ENCODE results near the gene FKBP15. TPM values are rescaled to one million over a fixed set of nuclear protein-coding genes. Genes with fewer than 3 reads are reported as not detected.
"Not testable (repeated sequence)": the region's sequence is repeated elsewhere in the genome, so short reads cannot be mapped to it uniquely, and the experiment has no call there.

FKBP15 gene, protein sequence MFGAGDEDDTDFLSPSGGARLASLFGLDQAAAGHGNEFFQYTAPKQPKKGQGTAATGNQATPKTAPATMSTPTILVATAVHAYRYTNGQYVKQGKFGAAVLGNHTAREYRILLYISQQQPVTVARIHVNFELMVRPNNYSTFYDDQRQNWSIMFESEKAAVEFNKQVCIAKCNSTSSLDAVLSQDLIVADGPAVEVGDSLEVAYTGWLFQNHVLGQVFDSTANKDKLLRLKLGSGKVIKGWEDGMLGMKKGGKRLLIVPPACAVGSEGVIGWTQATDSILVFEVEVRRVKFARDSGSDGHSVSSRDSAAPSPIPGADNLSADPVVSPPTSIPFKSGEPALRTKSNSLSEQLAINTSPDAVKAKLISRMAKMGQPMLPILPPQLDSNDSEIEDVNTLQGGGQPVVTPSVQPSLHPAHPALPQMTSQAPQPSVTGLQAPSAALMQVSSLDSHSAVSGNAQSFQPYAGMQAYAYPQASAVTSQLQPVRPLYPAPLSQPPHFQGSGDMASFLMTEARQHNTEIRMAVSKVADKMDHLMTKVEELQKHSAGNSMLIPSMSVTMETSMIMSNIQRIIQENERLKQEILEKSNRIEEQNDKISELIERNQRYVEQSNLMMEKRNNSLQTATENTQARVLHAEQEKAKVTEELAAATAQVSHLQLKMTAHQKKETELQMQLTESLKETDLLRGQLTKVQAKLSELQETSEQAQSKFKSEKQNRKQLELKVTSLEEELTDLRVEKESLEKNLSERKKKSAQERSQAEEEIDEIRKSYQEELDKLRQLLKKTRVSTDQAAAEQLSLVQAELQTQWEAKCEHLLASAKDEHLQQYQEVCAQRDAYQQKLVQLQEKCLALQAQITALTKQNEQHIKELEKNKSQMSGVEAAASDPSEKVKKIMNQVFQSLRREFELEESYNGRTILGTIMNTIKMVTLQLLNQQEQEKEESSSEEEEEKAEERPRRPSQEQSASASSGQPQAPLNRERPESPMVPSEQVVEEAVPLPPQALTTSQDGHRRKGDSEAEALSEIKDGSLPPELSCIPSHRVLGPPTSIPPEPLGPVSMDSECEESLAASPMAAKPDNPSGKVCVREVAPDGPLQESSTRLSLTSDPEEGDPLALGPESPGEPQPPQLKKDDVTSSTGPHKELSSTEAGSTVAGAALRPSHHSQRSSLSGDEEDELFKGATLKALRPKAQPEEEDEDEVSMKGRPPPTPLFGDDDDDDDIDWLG
- polyA plus RNA-seq (ENCODE audit: insufficient read length in 10 of 10) = 10 to 100 TPM; 17.1 to 25.3 (median 20.2) TPM
- long read RNA-seq, donor 1 = 0 reads
- long read RNA-seq, donor 2 = 0 reads
- long read RNA-seq, donor 3 = 0 reads
- long read RNA-seq, donor 4 = 0 reads
- long read RNA-seq, donor 5, partial matches to known transcripts = 0 of 2 reads
- long read RNA-seq, donor 5, other reads (novel, unspliced or antisense) = 0 of 2 reads
- long read RNA-seq, donor 6, partial matches to known transcripts = 0 of 1 reads
- long read RNA-seq, donor 6, other reads (novel, unspliced or antisense) = 0 of 1 reads
- long read RNA-seq, donor 7 = 0 reads
- long read RNA-seq, donor 8 = 0 reads
- long read RNA-seq, donor 9 = 0 reads

DNA sequence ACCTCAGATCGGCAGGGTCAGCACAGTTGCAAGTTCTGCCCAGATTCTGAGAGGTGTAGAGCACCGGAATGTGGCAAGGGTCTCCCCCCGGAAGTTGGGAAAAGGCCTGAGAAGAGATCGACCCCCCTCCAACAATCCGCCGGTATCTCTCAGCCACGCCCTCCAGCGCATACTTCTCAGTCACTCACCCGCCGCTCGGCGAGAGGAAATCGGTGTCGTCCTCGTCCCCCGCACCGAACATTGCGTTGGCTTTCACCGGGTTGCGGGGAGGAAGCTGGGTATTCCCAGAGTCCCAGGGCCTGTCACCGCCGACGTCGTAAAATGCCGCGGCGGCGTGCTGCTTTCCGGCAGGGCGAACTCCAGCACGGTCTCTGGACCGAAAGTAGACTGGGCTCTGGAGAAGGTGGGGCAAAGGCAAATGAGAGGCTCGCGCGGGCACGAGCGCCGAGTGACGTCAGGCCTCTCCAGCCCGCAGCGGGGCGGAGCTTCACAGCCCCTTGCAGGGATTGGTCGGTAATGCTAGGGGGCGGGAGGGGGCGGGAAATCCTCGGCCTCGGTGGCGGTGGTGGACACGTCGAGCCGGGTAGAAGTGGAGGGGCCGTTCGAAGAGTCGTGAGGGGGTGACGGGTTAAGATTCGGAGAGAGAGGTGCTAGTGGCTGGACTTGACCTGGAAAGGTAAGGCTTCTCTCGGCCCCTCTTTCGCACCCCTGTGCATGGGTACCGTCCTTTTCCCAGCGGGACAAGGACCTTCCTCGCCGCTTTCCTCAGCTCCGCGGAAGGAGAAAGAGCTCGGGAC, at the start of gene FKBP15, which contains the start of gene SLC31A1:
Gene FKBP15 (minus strand): TSS at position 275 of the 797 bp plus-strand sequence. CDS start 34 bp downstream, at position 241.
Gene SLC31A1 (plus strand): TSS at position 542 of the 797 bp plus-strand sequence. CDS start 34,605 bp downstream, outside the sequence.
- peak; percentile 99 to 100 (median 100) for DNase-seq

DNA sequence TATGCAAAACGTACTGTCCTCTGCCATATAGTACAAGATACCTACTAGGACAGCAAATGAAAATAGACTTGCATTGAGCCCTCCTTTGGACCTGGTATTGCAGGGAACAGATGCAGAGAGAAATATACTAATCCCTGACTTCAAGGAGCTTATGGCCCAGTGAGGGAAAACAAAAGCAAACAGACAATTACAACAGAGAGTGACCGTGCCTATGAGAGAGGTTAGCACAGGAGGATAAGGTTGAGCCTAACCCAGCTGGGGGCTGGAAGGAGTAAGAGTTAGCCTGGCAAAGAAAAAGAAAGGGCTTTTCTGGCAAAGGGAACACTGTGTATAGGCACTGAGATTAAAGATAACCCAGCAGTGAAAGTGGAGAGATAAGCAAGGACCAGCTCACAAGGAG, 48.8 kb upstream of the FKBP15 start:
- no peak for DNase-seq

DNA sequence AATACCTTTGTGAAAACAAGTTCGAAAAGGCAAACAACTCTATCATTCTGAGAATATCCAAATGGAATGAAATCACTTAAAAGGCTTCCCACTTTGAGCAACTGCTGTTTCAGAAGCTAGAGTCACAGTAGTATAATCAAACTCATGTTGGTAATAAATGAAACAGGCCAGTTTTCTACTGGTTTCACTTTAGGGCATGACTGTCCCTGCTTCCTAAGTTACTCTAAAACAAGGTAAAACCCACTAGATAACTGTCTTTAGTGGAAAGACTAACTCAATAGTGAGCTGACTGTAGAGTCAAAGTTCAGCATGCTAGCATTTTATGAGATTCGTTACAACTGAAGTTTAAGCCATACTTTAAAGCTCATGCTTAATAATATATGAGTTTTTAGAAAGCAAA, 48.3 kb upstream of the FKBP15 start:
- no peak for DNase-seq

DNA sequence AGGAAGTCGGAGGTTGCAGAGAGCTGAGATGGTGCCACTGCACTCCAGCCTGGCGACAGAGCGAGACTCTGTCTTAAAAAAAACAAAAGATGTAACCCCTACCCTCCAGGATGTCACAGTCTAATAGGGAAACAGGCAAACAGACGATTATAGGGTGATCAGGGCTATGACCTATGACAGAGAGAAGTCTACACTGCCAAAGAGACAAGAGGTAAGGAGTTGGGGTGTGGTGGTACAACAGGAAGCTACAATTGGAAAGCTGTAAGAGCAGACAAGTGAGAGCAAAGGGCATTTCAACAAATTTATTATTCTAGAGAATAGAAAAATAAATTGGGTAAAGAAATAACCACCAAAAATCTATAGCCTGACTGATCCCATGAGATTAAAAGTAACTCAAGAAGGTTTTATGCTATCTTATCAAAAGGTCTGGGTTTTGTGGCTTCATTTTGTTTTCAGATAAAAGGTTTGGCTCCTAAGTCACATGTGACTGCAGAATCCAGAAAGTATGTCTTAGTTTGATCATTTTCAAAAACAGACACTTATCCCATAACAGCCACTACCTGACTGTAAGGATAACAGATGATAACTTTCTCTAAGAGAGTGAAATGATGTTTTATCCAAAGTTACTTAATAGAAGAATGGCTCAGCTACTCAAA, 47.0 kb upstream of the FKBP15 start:
- DNase-seq = no peak

DNA sequence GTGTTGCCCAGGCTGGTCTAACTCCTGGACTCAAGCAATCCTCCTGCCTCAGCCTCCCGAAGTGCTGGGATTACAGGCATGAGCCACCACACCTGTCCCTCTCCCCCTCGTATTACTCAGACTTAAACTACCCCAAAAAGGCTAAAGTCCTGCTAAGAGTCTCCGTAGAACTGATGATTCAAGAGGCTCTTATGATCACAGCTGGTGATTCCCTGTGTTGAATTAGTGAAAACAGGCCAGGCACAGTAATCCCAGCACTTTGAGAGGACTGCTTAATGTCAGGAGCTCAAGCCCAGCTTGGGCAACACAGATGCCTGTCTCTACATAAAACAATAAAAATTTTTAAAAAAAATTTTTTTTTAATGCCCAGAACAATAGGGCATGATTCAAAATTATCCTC, 45.1 kb upstream of the FKBP15 start:
- no peak for DNase-seq

DNA sequence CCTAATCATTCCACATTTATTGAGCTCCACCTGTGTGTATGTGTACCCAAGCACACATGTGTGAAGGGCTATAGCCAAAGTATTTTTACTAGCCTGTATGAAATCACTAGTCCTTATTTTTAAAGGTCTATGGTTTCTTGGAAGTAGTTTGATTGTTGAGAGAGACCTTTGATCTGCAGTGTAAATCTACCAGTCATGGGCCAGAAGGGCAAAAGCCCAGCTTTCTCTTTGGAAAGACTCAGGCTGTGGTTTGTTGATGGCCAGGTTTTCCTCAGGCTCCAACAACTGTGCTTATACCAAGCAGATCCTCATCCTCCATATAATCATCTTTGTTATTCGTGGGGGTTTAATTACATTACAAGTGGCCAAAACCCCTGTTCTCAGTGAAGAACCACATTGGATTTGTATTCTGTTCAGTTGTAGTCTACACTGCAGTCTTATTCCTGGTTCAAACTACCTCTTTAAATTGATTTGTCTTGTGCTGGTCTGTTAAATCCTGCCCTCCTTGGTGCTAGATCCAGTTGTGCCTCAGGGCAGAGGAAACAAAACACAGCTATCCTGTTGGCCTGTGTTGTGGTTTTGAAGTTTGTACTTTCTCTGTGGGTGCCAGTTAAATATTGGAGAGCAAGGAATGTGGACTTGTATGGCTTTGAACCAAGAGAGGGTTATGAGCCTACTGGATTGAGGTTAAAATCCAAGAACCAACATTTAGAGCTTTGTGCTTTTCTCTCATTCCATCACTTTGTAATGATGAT, 41.0 kb upstream of the FKBP15 start:
- DNase-seq = no peak

DNA sequence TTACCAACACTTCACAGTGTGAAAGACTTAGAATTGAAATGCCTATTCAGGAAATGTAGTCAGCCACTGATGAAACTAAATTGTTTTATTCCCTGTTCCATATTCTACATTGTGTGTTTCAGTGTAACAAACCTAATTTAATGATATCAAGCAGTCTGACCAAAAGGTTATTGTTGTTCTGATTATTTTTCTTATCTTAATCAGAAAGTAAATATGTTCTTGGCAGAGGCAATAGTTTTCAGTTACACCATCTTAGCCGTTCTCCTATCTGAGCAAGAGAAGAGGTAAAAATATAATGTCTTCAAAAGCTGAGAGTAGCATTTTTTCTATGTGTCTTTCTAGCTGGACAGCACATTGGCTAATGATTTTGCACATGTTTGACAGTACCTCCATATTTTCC, 37.2 kb upstream of the FKBP15 start:
- DNase-seq = no peak

DNA sequence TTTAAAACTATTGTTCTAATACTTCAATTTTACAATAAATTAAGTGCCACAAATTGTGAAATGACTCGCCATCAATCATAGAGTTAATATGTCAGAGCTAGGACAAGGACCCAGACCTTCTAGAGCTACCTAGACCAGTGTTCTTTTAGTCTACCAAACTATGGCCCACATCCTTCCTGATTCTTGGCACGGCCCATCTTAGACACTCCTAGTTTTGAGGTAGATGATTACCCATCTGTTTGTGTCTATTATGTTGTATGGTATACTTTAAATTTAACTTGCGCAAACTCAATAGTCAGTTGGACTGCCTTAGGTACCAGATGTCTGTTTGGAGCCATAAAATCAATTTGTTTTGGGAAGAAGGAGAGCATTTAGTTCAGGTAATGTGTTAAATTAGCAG, 36.8 kb upstream of the FKBP15 start:
- DNase-seq = no peak

DNA sequence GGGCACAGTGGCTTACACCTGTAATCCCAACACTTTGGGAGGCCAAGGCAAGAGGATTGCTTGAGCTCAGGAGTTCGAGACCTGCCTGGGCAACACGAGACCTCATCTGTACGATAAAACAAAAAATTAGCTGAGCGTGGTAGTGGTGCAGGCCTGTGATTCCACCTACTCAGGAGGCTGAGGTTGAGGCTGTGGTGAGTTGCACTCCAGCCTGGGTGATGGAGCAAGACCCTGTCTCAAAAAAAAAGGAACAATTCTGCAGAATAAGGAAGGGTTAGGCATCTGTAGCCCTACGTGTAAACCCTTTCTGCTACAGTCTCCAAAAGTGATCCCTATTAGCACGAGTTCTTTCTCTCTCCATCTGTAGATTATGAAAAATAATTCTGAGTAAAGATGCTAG, 34.4 kb upstream of the FKBP15 start:
- DNase-seq = no peak

DNA sequence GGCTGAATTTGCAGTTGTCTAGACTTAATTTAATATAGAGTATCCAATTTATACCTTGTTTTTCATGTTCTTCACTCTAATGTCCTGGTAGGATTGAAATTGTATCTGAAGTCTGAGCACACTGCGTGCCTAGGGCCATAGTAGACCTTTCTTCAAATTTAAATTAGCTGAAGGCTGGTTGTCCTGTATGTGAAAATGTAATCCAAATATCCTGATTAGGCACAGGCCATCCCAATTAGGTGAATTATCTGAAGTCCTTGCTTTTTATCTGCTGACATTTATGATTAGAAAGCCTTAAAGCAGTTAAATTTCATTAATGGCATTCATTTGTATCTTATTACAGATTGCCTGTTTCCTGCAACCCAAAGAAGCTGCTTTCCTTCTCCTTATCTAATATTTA, 33.9 kb upstream of the FKBP15 start:
- no peak for DNase-seq

DNA sequence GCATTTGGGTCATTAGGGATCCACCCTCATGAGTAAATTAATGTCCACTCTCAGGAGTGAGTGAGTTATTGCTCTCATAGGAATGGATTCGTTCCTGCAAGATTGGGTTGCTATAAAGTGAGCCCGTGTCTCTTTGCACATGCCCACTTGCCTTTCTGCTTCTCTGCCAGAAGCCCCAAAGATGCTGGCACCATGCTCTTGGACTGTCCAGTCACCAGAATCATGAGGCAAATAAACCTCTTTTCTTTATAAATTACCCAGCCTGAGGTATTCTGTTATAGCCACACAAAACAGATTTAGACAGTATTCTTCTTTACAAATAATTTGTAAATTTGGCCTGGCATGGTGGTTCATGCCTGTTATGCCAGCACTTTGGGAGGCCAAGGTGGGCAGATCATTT, 29.7 kb upstream of the FKBP15 start:
- DNase-seq = no peak

DNA sequence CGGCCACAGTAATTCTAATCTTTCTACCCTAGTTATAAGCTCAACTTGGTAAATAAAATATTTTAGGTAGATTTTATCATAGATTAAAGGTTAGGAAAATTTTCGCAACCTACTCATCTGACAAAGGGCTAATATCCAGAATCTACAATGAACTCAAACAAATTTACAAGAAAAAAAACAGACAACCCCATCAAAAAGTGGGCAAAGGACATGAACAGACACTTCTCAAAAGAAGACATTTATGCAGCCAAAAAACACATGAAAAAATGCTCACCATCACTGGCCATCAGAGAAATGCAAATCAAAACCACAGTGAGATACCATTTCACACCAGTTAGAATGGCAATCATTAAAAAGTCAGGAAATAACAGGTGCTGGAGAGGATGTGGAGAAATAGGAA, 28.6 kb upstream of the FKBP15 start:
- DNase-seq = not testable (repeated sequence)

DNA sequence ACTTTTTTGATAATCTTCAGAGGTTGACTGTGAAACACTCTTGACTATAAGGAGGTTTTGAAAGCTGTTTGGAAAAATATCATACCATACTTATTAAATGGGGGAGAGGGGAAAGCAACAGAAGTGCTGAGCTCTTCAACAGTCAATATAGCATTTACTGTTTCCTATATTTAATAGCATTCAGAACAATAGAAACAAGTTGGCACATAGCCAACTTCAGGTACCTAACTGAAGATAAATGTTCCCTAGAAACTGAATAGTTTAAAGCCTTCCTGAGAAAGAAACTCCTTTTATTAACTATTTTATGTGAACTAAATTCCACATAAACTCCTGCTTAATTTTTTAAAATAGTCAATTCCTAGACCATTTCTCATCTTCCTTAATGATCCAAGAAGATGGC, 26.6 kb upstream of the FKBP15 start:
- DNase-seq = no peak

DNA sequence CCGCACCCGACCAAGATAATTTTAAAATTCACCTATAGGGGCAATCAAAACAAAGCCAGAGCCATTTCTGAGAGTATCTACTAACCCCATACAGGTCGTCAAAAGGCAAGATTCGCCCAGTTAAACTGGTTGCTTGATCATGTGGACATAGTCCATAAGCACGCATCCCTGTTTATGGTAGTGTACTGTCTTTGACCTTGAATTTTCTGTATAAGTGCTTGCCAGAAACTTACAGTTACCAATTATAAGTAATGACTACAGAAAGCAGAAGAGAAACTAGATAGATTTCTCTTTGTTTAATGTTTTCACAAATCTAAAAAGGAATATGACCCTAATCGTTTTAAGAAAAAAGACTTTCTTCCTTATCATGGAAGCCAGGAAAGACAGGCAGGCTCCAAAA, 25.9 kb upstream of the FKBP15 start:
- no peak for DNase-seq

DNA sequence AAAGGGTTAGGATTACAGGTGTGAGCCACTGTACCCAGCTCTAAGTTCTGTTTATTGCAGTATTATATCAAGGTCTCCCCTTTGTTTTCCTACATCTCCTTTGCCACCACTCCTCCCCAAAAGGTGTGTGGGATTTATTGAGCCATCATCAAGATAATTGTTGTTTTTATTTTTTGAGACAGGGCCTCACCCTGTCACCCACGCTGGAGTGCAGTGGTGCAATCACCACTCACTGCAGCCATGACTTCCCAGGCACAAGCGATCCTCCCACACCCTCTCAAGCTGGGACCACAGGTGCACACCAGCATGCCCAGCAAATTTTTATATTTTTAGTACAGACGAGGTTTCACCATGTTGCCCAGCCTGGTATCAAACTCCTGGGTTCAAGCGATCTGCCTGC, 24.8 kb upstream of the FKBP15 start:
- DNase-seq = no peak

DNA sequence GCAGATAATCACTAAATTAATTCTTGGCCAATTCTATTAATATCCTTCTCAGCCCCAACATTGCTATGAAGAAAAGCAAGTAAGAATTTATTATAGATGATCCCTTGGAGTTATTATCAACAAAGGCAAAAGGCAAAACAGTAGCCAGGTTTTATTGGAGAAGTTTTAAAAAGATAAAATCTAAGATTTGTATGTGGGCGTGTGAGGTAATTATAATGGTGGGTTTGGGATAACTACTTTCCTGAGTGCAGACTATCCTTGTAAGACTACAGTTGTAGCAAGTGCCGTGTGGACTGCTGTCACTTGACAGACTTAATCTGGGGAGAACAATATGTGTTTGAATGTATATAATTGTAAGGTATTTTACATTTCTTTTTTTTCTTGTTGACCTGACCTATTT, 23.5 kb upstream of the FKBP15 start:
- no peak for DNase-seq

DNA sequence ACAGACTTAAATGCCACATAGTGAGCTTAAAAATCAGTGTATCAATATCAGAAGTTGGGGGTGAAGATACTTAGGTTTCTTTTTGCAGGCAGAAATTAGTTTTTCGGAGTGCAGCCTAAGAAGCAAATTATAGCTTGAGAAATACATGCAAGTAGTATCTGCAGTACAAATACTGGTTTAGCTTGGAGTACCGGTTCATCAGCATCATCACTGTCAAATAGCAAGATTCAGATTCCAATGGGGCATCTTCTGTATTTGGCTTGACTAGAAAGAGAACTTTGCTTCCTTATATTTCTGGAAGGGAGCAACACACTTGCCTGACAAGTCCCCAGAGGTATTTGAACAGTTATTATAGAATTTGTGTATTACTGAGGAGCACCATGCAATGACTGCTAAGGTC, 20.1 kb upstream of the FKBP15 start:
- no peak for DNase-seq

DNA sequence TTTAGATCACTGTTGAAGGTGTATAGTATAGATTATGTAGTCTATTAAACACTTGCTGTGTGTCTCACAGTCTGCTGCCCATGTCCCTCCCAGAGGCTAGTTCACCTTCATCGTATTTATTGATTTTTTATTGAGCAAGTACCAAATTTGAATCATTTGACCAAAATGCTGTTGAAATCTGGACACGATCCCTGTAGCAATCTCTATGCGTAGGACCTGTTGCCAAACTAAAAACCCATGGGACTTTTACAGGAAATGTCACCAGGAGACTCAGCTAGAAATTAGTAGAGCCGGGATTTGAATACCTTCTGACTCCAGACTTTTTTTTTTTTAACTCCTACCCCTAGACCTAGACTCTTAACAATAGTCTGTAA, 17.8 kb upstream of the FKBP15 start:
- no peak for DNase-seq

DNA sequence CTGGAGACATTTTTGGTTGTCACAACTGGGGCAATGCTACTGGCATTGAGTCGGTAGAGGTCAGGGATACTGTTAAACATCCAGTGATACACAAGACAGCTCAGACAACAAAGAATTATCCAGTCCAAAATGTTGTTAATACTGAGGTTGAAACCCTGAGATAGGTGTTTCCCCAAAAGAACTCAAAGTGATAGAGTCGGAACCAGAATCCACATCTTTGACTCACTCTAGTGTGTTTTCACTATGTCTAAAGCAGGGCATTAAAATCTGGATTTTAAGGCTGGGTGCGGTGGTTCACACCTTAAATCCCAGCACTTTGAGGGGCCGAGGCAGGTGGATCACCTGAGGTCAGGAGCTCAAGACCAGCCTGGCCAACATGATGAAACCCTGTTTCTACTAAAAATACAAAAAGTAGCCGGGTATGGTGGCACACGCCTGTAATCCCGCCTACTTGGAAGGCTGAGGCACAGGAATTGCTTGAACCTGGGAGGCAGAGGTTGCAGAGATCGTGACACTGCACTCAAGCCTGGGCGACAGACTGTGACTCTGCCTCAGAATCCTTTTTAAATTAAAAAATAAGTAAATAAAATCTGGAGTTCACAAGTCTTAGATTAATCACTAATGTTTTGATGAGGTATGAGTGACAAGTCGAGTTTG, 17.3 kb upstream of the FKBP15 start:
- DNase-seq = no peak

All from muscle of back (tissue), 13 donors.